H1 (cell line): ENCODE data around the gene LURAP1L. TPM values are rescaled to one million over a fixed set of nuclear protein-coding genes. Genes with fewer than 3 reads are reported as not detected.

Experiments
- KDM4A ChIP-seq: IDR thresholded peaks from one replicate; pipeline ENCODE4 v1.7.1; 2012; ENCODE audit warnings: low read depth, mild to moderate bottlenecking, moderate library complexity, low read length, inconsistent platforms; ENCODE audit not compliant: severe bottlenecking
- RNF2 ChIP-seq: fragments of 200-900, 300-1000 bp; sonication (generic); IDR thresholded peaks from 2 replicates; pipeline ENCODE4 v1.7.1; 2016; ENCODE audit warnings: borderline replicate concordance, low read depth, mild to moderate bottlenecking, antibody characterized with exemption, low read length; ENCODE audit not compliant: poor library complexity, severe bottlenecking; ENCODE audit errors: missing control alignments
- SRF ChIP-seq: IDR thresholded peaks from 2 replicates; pipeline ENCODE4 v1.6.1; 2011; ENCODE audit warnings: mild to moderate bottlenecking, low read depth, low read length, moderate library complexity
- polyA plus RNA-seq, 7 experiments: library from polyadenylated mRNA; depleted of rRNA in 3 of 7; stranded (reverse) in 5 of 7; unstranded in 2 of 7; fragments of >200 nt in 5 of 7; fragments of 200-250 nt in 2 of 7; gene quantifications; 1 replicate in 5 of 7; 2 replicates in 1 of 7; 4 replicates in 1 of 7; pipeline versions ENCODE4 v1.2.1 to v1.2.3, GENCODE V29; 2011 to 2013; ENCODE audit warnings: missing spikeins in 2 of 7, mixed read lengths in 2 of 7
- total RNA-seq: library from RNA; stranded (reverse); fragmentation: NEBNext Ultra II Directional; extraction: Animal tissue kit (Norgen Biotek cat#: 25700); gene quantifications from 2 replicates; pipeline ENCODE4 v1.2.1, GENCODE V29; 2021

Gene LURAP1L
- total and polyA plus RNA-seq, 2 of the 8 experiments (the other 6 are each of a cell fraction or from before 2014, with no cell fraction given): 0.63 to 1.2 TPM

GRCh38 chr9:12753931-12754330 lies 20.9 kb upstream of the LURAP1L start (continued):
- TF ChIP-seq KDM4A: no peak
- TF ChIP-seq RNF2: no peak
- TF ChIP-seq SRF: no peak
